Uterus (tissue), 2 donors: Measurements from ENCODE around the gene NPC1L1.

Source experiments
- CTCF ChIP-seq, 4 experiments: fragments of 200-600 bp in 2 of 4; fragments of 450-650 bp in 2 of 4; sonication (generic) in 2 of 4; IDR thresholded peaks; one replicate each; pipeline ENCODE4 v1.5.1; 2016 to 2019; ENCODE audit warnings: antibody characterized with exemption in 4 of 4, mild to moderate bottlenecking in 2 of 4, moderate library complexity in 1 of 4
- POLR2A ChIP-seq, 2 donors: fragments of 450-650 bp; IDR thresholded peaks; one replicate each; pipeline ENCODE4 v1.6.1; 2016; ENCODE audit warnings: antibody characterized with exemption in 2 of 2, mild to moderate bottlenecking in 1 of 2, moderate library complexity in 1 of 2

DNA sequence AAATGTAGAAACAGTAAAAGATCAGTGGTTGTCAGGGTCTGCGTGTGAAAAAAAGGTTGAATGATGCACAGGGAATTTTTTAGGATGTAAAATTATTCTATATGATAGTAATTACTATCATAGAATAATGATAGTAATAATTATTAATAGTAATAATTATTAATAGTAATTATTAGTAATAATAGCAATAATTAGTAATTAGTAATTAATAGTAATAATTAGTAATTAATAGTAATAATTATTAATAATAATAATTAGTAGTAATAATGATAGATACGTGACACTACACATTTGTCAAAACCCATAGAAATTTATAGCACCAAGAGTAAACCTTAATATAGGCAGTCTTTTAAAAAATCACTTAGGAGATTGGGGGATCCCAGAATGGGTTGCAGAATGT, 46.2 kb downstream of the NPC1L1 start:
- TF ChIP-seq POLR2A (IDR thresholded peaks at IDR 0.05), result no peak
- no peak for TF ChIP-seq CTCF (IDR thresholded peaks at IDR 0.05)
